Liver (tissue), 9 donors: Measurements from ENCODE around the gene CDC20. TPM values are rescaled to one million over a fixed set of nuclear protein-coding genes. Genes with fewer than 3 reads are reported as not detected.
A peak's percentile ranks its signal among the peaks of the same experiment; 100 is the strongest.

Source experiments
- DNase-seq: peaks from one replicate; pipeline ENCODE4 v3.0.0-alpha.2; 2017; ENCODE audit warnings: low spot score
- H3K27ac ChIP-seq, 2 donors: one replicate each; pipeline ENCODE4 v1.7.0; 2013; ENCODE audit warnings: inconsistent platforms in 2 of 2, low read length in 2 of 2, control low read depth in 1 of 2, low read depth in 1 of 2, mild to moderate bottlenecking in 1 of 2
- H3K27me3 ChIP-seq, 4 donors: one replicate each; pipeline versions ENCODE4 v1.6.1 to v1.7.0; 2013; ENCODE audit warnings: low read length in 3 of 4, inconsistent platforms in 1 of 4, mild to moderate bottlenecking in 1 of 4, moderate library complexity in 1 of 4; ENCODE audit not compliant: control insufficient read depth in 4 of 4, insufficient read depth in 4 of 4
- H3K36me3 ChIP-seq, 4 donors: one replicate each; pipeline versions ENCODE4 v1.6.1 to v1.7.0; 2013; ENCODE audit warnings: low read length in 3 of 4, mild to moderate bottlenecking in 3 of 4, low read depth in 1 of 4, moderate library complexity in 1 of 4; ENCODE audit not compliant: control insufficient read depth in 4 of 4, insufficient read depth in 3 of 4
- H3K4me1 ChIP-seq, 4 donors: one replicate each; pipeline versions ENCODE4 v1.6.1 to v1.7.0; 2013; ENCODE audit warnings: low read length in 3 of 4, mild to moderate bottlenecking in 3 of 4, moderate library complexity in 1 of 4; ENCODE audit not compliant: control insufficient read depth in 4 of 4, insufficient read depth in 4 of 4
- H3K4me3 ChIP-seq, 3 donors: one replicate each; pipeline versions ENCODE4 v1.6.1 to v1.7.0; 2013; ENCODE audit warnings: low read length in 3 of 3, control low read depth in 1 of 3, low read depth in 1 of 3, mild to moderate bottlenecking in 1 of 3
- H3K9ac ChIP-seq, 2 donors: one replicate each; pipeline ENCODE4 v1.7.0; 2013; ENCODE audit warnings: low read length in 2 of 2, mild to moderate bottlenecking in 2 of 2, moderate library complexity in 2 of 2, control low read depth in 1 of 2, low read depth in 1 of 2
- H3K9me3 ChIP-seq, 4 donors: one replicate each; pipeline versions ENCODE4 v1.6.1 to v1.7.0; 2013; ENCODE audit warnings: low read length in 3 of 4; ENCODE audit not compliant: control insufficient read depth in 4 of 4
- ATF3 ChIP-seq: IDR thresholded peaks from 2 replicates; pipeline ENCODE4 v1.6.1; 2016; ENCODE audit warnings: antibody characterized with exemption
- CTCF ChIP-seq: fragments of 150-350 bp; IDR thresholded peaks from 2 replicates; pipeline ENCODE4 v1.5.1; 2017; ENCODE audit warnings: improper control_type of control experiment, low read depth, low read length; ENCODE audit not compliant: missing input control
- EGR1 ChIP-seq, 2 donors: IDR thresholded peaks; 2 replicates each; pipeline ENCODE4 v1.6.1; 2016 to 2018; ENCODE audit warnings: antibody characterized with exemption in 2 of 2, low read depth in 2 of 2
- FOXA1 ChIP-seq: IDR thresholded peaks from 2 replicates; pipeline ENCODE4 v1.6.1; 2016; ENCODE audit warnings: antibody characterized with exemption
- FOXA2 ChIP-seq: IDR thresholded peaks from 2 replicates; pipeline ENCODE4 v1.6.1; 2016; ENCODE audit warnings: antibody characterized with exemption
- GABPA ChIP-seq, 2 donors: IDR thresholded peaks in 1 of 2; conservative IDR thresholded peaks in 1 of 2; 2 replicates each; pipeline ENCODE4 v1.6.1; 2016; ENCODE audit warnings: antibody characterized with exemption in 2 of 2, mild to moderate bottlenecking in 1 of 2, moderate library complexity in 1 of 2
- HNF4A ChIP-seq, 2 donors: conservative IDR thresholded peaks; 2 replicates each; pipeline ENCODE4 v1.6.1; 2016; ENCODE audit warnings: antibody characterized with exemption in 2 of 2, mild to moderate bottlenecking in 2 of 2
- HNF4G ChIP-seq: IDR thresholded peaks from 2 replicates; pipeline ENCODE4 v1.6.1; 2016; ENCODE audit warnings: antibody characterized with exemption
- JUND ChIP-seq, 2 donors: IDR thresholded peaks; 2 replicates each; pipeline ENCODE4 v1.6.1; 2016; ENCODE audit warnings: antibody characterized with exemption in 2 of 2
- MAX ChIP-seq: IDR thresholded peaks from 2 replicates; pipeline ENCODE4 v1.6.1; 2016; ENCODE audit warnings: antibody characterized with exemption
- NR2F2 ChIP-seq: IDR thresholded peaks from 2 replicates; pipeline ENCODE4 v1.6.1; 2016; ENCODE audit warnings: antibody characterized with exemption
- RAD21 ChIP-seq, 2 donors: IDR thresholded peaks; 2 replicates each; pipeline ENCODE4 v1.6.1; 2016; ENCODE audit warnings: antibody characterized with exemption in 2 of 2, mild to moderate bottlenecking in 2 of 2
- REST ChIP-seq: IDR thresholded peaks from 2 replicates; pipeline ENCODE4 v1.6.1; 2016; ENCODE audit warnings: antibody characterized with exemption, mild to moderate bottlenecking
- RXRA ChIP-seq, 2 donors: IDR thresholded peaks; 2 replicates each; pipeline ENCODE4 v1.6.1; 2017 to 2018; ENCODE audit warnings: antibody characterized with exemption in 2 of 2, mild to moderate bottlenecking in 1 of 2
- SP1 ChIP-seq: IDR thresholded peaks from 2 replicates; pipeline ENCODE4 v1.6.1; 2018; ENCODE audit warnings: antibody characterized with exemption, mild to moderate bottlenecking
- TAF1 ChIP-seq: conservative IDR thresholded peaks from 2 replicates; pipeline ENCODE4 v1.6.1; 2016; ENCODE audit warnings: antibody characterized with exemption, mild to moderate bottlenecking
- YY1 ChIP-seq: IDR thresholded peaks from 2 replicates; pipeline ENCODE4 v1.6.1; 2016; ENCODE audit warnings: antibody characterized with exemption, mild to moderate bottlenecking
- ZBTB33 ChIP-seq: IDR thresholded peaks from 2 replicates; pipeline ENCODE4 v1.6.1; 2016; ENCODE audit warnings: antibody characterized with exemption
- WGBS: extraction: QIAGEN DNeasy Blood & Tissue Kit; methylation state at CpG from one replicate; pipeline ENCODE4 v1.1.7; 2013; 5-methylcytosine and 5-hydroxymethylcytosine counted together
- polyA plus RNA-seq, 2 donors: library from polyadenylated mRNA; stranded (reverse) in 1 of 2; unstranded in 1 of 2; fragments of 200-250 nt in 1 of 2; fragments of >200 nt in 1 of 2; fragmentation: Nextera tagmentation in 1 of 2; extraction: Ambion mirVana in 1 of 2; gene quantifications; one replicate each; pipeline versions ENCODE4 v1.2.1 to v1.2.3, GENCODE V29; 2013 to 2015
- total RNA-seq, 2 donors: library from RNA; depleted of rRNA; stranded (reverse); fragments of >200 nt; gene quantifications; one replicate each; pipeline ENCODE4 v1.2.3, GENCODE V29; 2014
- donor health status: healthy.
- donor health status: healthy.
- donor health status: healthy.
- donor health status: healthy.
- donor health status: healthy.

The CDC20 gene
- total and polyA plus RNA-seq, 4 donors = 0.25 to 73.4 (median 3.5) TPM

- DNase-seq = no peak
- Histone ChIP-seq H3K4me1 (peaks cover 13 to 37% (median 26%) of the 10 kb centered on the region in 4 donors), H3K27ac (peak overlapping the region; percentile 35 to 73), H3K4me3 (peak overlapping the region in 1 of 3 donors; percentile 40), H3K36me3 (no peaks in the 10 kb centered on the region), H3K27me3 (no peaks in the 10 kb centered on the region), H3K9ac (no peak overlapping the region), H3K9me3 (no peaks in the 10 kb centered on the region)
- TF ChIP-seq NR2F2 (peak; percentile 93), RAD21 (IDR thresholded peaks at IDR 0.05) (peak; percentile 39 to 66), MAX (no peak), GABPA (IDR thresholded peaks at IDR 0.05 in 1 of 2, conservative IDR thresholded peaks at IDR 0.05 in 1 of 2) (peak in 1 of 2 donors; percentile 20), RXRA (IDR thresholded peaks at IDR 0.05) (peak; percentile 99 to 100), REST (no peak), EGR1 (IDR thresholded peaks at IDR 0.05; ENCODE audit: low read depth in 2 of 2) (no peak), ZBTB33 (no peak), HNF4A (conservative IDR thresholded peaks at IDR 0.05) (peak; percentile 89 to 97), TAF1 (no peak), SP1 (peak; percentile 96), FOXA2 (peak; percentile 20), ATF3 (no peak), CTCF (no peak), FOXA1 (no peak), HNF4G (peak; percentile 83), YY1 (no peak), JUND (IDR thresholded peaks at IDR 0.05) (no peak)
- WGBS = 76% methylated on average over 24 of the region's 24 CpGs
Observed at GRCh38 chr1:43312663-43313515, 45.9 kb upstream of the CDC20 start.
